Left renal cortex interstitium (tissue), 4 donors: ENCODE results near the gene PTPN13. TPM values are rescaled to one million over a fixed set of nuclear protein-coding genes. Genes with fewer than 3 reads are reported as not detected.

Experiments
- DNase-seq, 4 donors: peaks; one replicate each; pipeline ENCODE4 v3.0.0-alpha.2; 2013; ENCODE audit warnings: low read depth in 4 of 4, low spot score in 2 of 4, missing footprints in 1 of 4
- polyA plus RNA-seq, 4 donors: library from polyadenylated mRNA; unstranded; fragments of 120-200 nt; gene quantifications; one replicate each; pipeline ENCODE4 v1.2.1, GENCODE V29; 2013; ENCODE audit not compliant: insufficient read length in 4 of 4

PTPN13 gene
- polyA plus RNA-seq, 4 donors: 121 to 128 (median 124) TPM

- no peak for DNase-seq
Measured at GRCh38 chr4:86848732-86849619, 254.9 kb downstream of the PTPN13 start, which contains the start of gene SLC10A6. Gene SLC10A6, minus strand, starts transcription at chr4:86849384. Its CDS starts 269 bp downstream, at chr4:86849115.

GRCh38 chr4:86853209-86853608 is 259.1 kb downstream of the PTPN13 start:
- DNase-seq: no peak

GRCh38 chr4:86855572-86855971 is 261.5 kb downstream of the PTPN13 start:
- no peak for DNase-seq

- no peak for DNase-seq
Measured at GRCh38 chr4:86856896-86857295, 262.8 kb downstream of the PTPN13 start.

GRCh38 chr4:86857341-86858052 is 263.4 kb downstream of the PTPN13 start:
- DNase-seq: no peak

Other genes starting within 250 kb of the PTPN13 start
- 10 to 100 TPM; 52.2 to 86.3 (median 65.3) TPM for gene MAPK10, start 234.3 kb upstream of the PTPN13 start, polyA plus RNA-seq